Naive thymus-derived CD8-positive, alpha-beta T cell (primary cell): ENCODE results near the gene TEX19. TPM values are rescaled to one million over a fixed set of nuclear protein-coding genes. Genes with fewer than 3 reads are reported as not detected.
"Not testable (repeated sequence)": the region's sequence is repeated elsewhere in the genome, so short reads cannot be mapped to it uniquely, and the experiment has no call there.

Source experiments
- ATAC-seq, 2 donors: fragments of 150-1000 bp; cut with Tn5 transposase in 1 of 2; sonication (Bioruptor Pico), chemical (Tn5 transposase) in 1 of 2; 1 replicate in 1 of 2; 2 replicates in 1 of 2; pipeline ENCODE4 v1.10.0; 2021; ENCODE audit warnings: mild to moderate bottlenecking in 2 of 2, moderate library complexity in 2 of 2
- POLR2A ChIA-PET: fragments of 350-600 bp; sonication (Branson Sonifier 250); formaldehyde crosslinking; loops from one replicate; lab custom pipeline; 2021; ENCODE audit warnings: antibody characterized with exemption; lab: Charles Lee
- DNase-seq, 10 donors: peaks; one replicate each; pipeline versions ENCODE4 v3.0.0 to v3.0.0-alpha.2; 2020 to 2022
- H3K27ac Mint-ChIP-seq, 10 donors: one replicate each; pipeline ENCODE4 v1.8.0; 2020 to 2022; ENCODE audit warnings: mild to moderate bottlenecking in 10 of 10, mixed read lengths in 10 of 10, moderate library complexity in 4 of 10, inconsistent platforms in 1 of 10
- H3K27me3 Mint-ChIP-seq, 5 donors: one replicate each; pipeline ENCODE4 v1.8.0; 2021 to 2022; ENCODE audit warnings: mixed read lengths in 5 of 5
- H3K36me3 Mint-ChIP-seq, 3 donors: one replicate each; pipeline ENCODE4 v1.8.0; 2020 to 2022; ENCODE audit warnings: mixed read lengths in 3 of 3, mild to moderate bottlenecking in 2 of 3, inconsistent platforms in 1 of 3
- H3K4me1 Mint-ChIP-seq, 4 donors: one replicate each; pipeline ENCODE4 v1.8.0; 2021 to 2022; ENCODE audit warnings: mixed read lengths in 4 of 4
- H3K4me3 Mint-ChIP-seq, 10 donors: one replicate each; pipeline ENCODE4 v1.8.0; 2020 to 2022; ENCODE audit warnings: mild to moderate bottlenecking in 10 of 10, mixed read lengths in 10 of 10, moderate library complexity in 6 of 10, inconsistent platforms in 1 of 10
- H3K9me3 Mint-ChIP-seq, 9 donors: one replicate each; pipeline ENCODE4 v1.8.0; 2020 to 2022; ENCODE audit warnings: mixed read lengths in 9 of 9, mild to moderate bottlenecking in 3 of 9, inconsistent platforms in 1 of 9, moderate library complexity in 1 of 9
- polyA plus RNA-seq, 3 donors: library from polyadenylated mRNA; unstranded; fragments of 300-500 nt; fragmentation: Illumina TruSeq; gene quantifications; one replicate each; pipeline ENCODE4 v1.2.3, GENCODE V29; 2021
- total RNA-seq, 8 experiments: library from RNA in 2 of 8; stranded (reverse) in 2 of 8; gene quantifications; one replicate each; pipeline ENCODE4 v1.2.3 and lab custom pipeline; 2021 to 2026

The TEX19 gene
- total and polyA plus RNA-seq, 5 experiments from 2014 or later = not detected

- ATAC-seq (peak; percentile 10 to 25), DNase-seq (no peak)
- Mint-ChIP-seq H3K4me1 (peaks cover 3 to 20% (median 14%) of the 10 kb centered on the region in 4 donors), H3K4me3 (peak within 1 kb of the TSS; percentile 64 to 85 (median 76)), H3K27me3 (peaks cover 11 to 56% (median 27%) of the 10 kb centered on the region in 5 donors), H3K27ac (peak within 1 kb of the TSS in 1 of 10 donors; percentile 25), H3K36me3 (peaks cover 0 to 5% (median 0%) of the 10 kb centered on the region in 3 donors), H3K9me3 (no peaks in the 10 kb centered on the region)
- POLR2A ChIA-PET = no interaction called here
Measured at GRCh38 chr17:82371333-82372248, 12.5 kb downstream of the TEX19 start, which contains the start of gene UTS2R. Gene UTS2R (plus strand): TSS chr17:82371765. CDS start chr17:82374325, 2,560 bp downstream.

GRCh38 chr17:82372249-82373071 lies 13.4 kb downstream of the TEX19 start:
- Mint-ChIP-seq H3K4me1 (peaks cover 3 to 20% (median 14%) of the 10 kb centered on the region in 4 donors), H3K36me3 (peaks cover 0 to 5% (median 0%) of the 10 kb centered on the region in 3 donors), H3K27me3 (peaks cover 12 to 56% (median 27%) of the 10 kb centered on the region in 5 donors), H3K4me3 (peak overlapping the region in 7 of 10 donors; percentile 12 to 80 (median 57)), H3K9me3 (no peaks in the 10 kb centered on the region), H3K27ac (no peak overlapping the region)
- no peak for ATAC-seq
- POLR2A ChIA-PET = no interaction called here
- DNase-seq = peak in 1 of 10 donors; percentile 55

GRCh38 chr17:82373072-82373452 lies 14.0 kb downstream of the TEX19 start:
- Mint-ChIP-seq H3K4me3 (peak overlapping the region in 7 of 10 donors; percentile 23 to 80 (median 63)), H3K4me1 (peaks cover 3 to 20% (median 14%) of the 10 kb centered on the region in 4 donors), H3K27me3 (peaks cover 12 to 61% (median 26%) of the 10 kb centered on the region in 5 donors)
- POLR2A ChIA-PET, H3K36me3 Mint-ChIP-seq, H3K9me3 Mint-ChIP-seq, H3K27ac Mint-ChIP-seq, ATAC-seq: not testable (repeated sequence)
- DNase-seq = peak in 1 of 10 donors; percentile 21

- ATAC-seq (no peak), DNase-seq (no peak)
- H3K27ac Mint-ChIP-seq = no peak overlapping the region
- POLR2A ChIA-PET = no interaction called here
- peaks cover 14 to 62% (median 26%) of the 10 kb centered on the region in 5 donors for H3K27me3 Mint-ChIP-seq
- peaks cover 3 to 20% (median 14%) of the 10 kb centered on the region in 4 donors for H3K4me1 Mint-ChIP-seq
- no peaks in the 10 kb centered on the region for H3K9me3 Mint-ChIP-seq
- H3K36me3 Mint-ChIP-seq = peaks cover 0 to 5% (median 0%) of the 10 kb centered on the region in 3 donors
- no peak overlapping the region for H3K4me3 Mint-ChIP-seq
Measured at GRCh38 chr17:82373731-82374625, 14.9 kb downstream of the TEX19 start.

GRCh38 chr17:82374626-82375331 lies 15.7 kb downstream of the TEX19 start:
- H3K9me3 Mint-ChIP-seq = no peaks in the 10 kb centered on the region
- no peak overlapping the region for H3K4me3 Mint-ChIP-seq
- H3K27ac Mint-ChIP-seq = no peak overlapping the region
- POLR2A ChIA-PET = no interaction called here
- DNase-seq (no peak), ATAC-seq (no peak)
- H3K27me3 Mint-ChIP-seq = peaks cover 14 to 60% (median 28%) of the 10 kb centered on the region in 5 donors
- peaks cover 3 to 20% (median 14%) of the 10 kb centered on the region in 4 donors for H3K4me1 Mint-ChIP-seq
- H3K36me3 Mint-ChIP-seq = peaks cover 0 to 5% (median 0%) of the 10 kb centered on the region in 3 donors

- DNase-seq (no peak), ATAC-seq (no peak)
- Mint-ChIP-seq H3K36me3 (peaks cover 0 to 5% (median 0%) of the 10 kb centered on the region in 3 donors), H3K27ac (no peak overlapping the region), H3K27me3 (peaks cover 20 to 62% (median 32%) of the 10 kb centered on the region in 5 donors), H3K4me3 (no peak overlapping the region), H3K4me1 (peaks cover 7 to 18% (median 13%) of the 10 kb centered on the region in 4 donors), H3K9me3 (no peaks in the 10 kb centered on the region)
- POLR2A ChIA-PET = no interaction called here
Measured at GRCh38 chr17:82375359-82376041, 16.5 kb downstream of the TEX19 start.

GRCh38 chr17:82376042-82376730 lies 17.1 kb downstream of the TEX19 start:
- H3K4me3 Mint-ChIP-seq = no peak overlapping the region
- H3K4me1 Mint-ChIP-seq = peaks cover 4 to 11% (median 7%) of the 10 kb centered on the region in 4 donors
- H3K36me3 Mint-ChIP-seq = peaks cover 0 to 2% (median 0%) of the 10 kb centered on the region in 3 donors

GRCh38 chr17:82377294-82377693 lies 18.2 kb downstream of the TEX19 start:
- H3K9me3 Mint-ChIP-seq, POLR2A ChIA-PET, H3K4me3 Mint-ChIP-seq, DNase-seq, H3K36me3 Mint-ChIP-seq, ATAC-seq, H3K27ac Mint-ChIP-seq: not testable (repeated sequence)
- peaks cover 23 to 64% (median 32%) of the 10 kb centered on the region in 5 donors for H3K27me3 Mint-ChIP-seq
- H3K4me1 Mint-ChIP-seq = peaks cover 4 to 10% (median 7%) of the 10 kb centered on the region in 4 donors

More at GRCh38 chr17:82376042-82376730, 17.1 kb downstream of the TEX19 start:
- Mint-ChIP-seq H3K9me3 (no peaks in the 10 kb centered on the region), H3K27ac (no peak overlapping the region), H3K27me3 (peaks cover 21 to 60% (median 29%) of the 10 kb centered on the region in 5 donors)
- POLR2A ChIA-PET = no interaction called here
- no peak for ATAC-seq
- DNase-seq = no peak

GRCh38 chr17:82377924-82378740 lies 19.1 kb downstream of the TEX19 start:
- ATAC-seq = no peak
- peaks cover 17 to 56% (median 26%) of the 10 kb centered on the region in 5 donors for H3K27me3 Mint-ChIP-seq
- POLR2A ChIA-PET = interaction anchor here (0.6 kb wide), 1 partner anchor 234 kb away, joined by 3 read pairs; no protein-coding TSS in a partner anchor
- DNase-seq = no peak
- no peak overlapping the region for H3K27ac Mint-ChIP-seq
- H3K36me3 Mint-ChIP-seq = no peaks in the 10 kb centered on the region
- H3K9me3 Mint-ChIP-seq = no peaks in the 10 kb centered on the region
- no peak overlapping the region for H3K4me3 Mint-ChIP-seq
- H3K4me1 Mint-ChIP-seq = peaks cover 0 to 6% (median 2%) of the 10 kb centered on the region in 4 donors

GRCh38 chr17:82378741-82379021 lies 19.6 kb downstream of the TEX19 start:
- no peaks in the 10 kb centered on the region for H3K9me3 Mint-ChIP-seq
- no peak for DNase-seq
- H3K4me1 Mint-ChIP-seq = peaks cover 0 to 6% (median 0%) of the 10 kb centered on the region in 4 donors
- peaks cover 15 to 53% (median 22%) of the 10 kb centered on the region in 5 donors for H3K27me3 Mint-ChIP-seq
- H3K27ac Mint-ChIP-seq = peak overlapping the region in 1 of 10 donors; percentile 54
- ATAC-seq = no peak
- POLR2A ChIA-PET = interaction anchor here (0.6 kb wide), 1 partner anchor 234 kb away, joined by 3 read pairs; no protein-coding TSS in a partner anchor
- no peaks in the 10 kb centered on the region for H3K36me3 Mint-ChIP-seq
- H3K4me3 Mint-ChIP-seq = no peak overlapping the region
